ENCODE results near the gene ADAMTS2. TPM values are rescaled to one million over a fixed set of nuclear protein-coding genes. Genes with fewer than 3 reads are reported as not detected.
A peak's percentile ranks its signal among the peaks of the same experiment; 100 is the strongest.

Gene ADAMTS2
- total and polyA plus RNA-seq, 2 experiments from 2014 or later = 62.0 to 132 TPM

- H3K36me3 ChIP-seq (ENCODE audit: low read depth) = no peaks in the 10 kb centered on the region
- 51 to 56% methylated on average over 12 of the region's 12 CpGs for WGBS, 2 experiments (ENCODE audit: low coverage in 1 of 2, low lambda C conversion rate in 2 of 2, missing lambda C conversion rate in 2 of 2)
- H2AFZ ChIP-seq = no peak overlapping the region; the same call in 1 of the 2 replicates
- in situ Hi-C loops (cut with MboI) = no loop called here
- H3K4me1 ChIP-seq (ENCODE audit: insufficient read depth) = peaks cover 75% of the 10 kb centered on the region
- peak overlapping the region; percentile 95 for H3K9ac ChIP-seq
- 0 out of 2 replicates have a peak overlapping the region, but pooled peaks have one; percentile 7 for H3K4me3 ChIP-seq
- H3K9me2 ChIP-seq (ENCODE audit: insufficient read depth) = no peaks in the 10 kb centered on the region
- TF ChIP-seq EZH2phosphoT487 (IDR thresholded peaks at IDR 0.05; ENCODE audit: insufficient read depth, low read depth) (no peak), EZH2 (IDR thresholded peaks at IDR 0.05; ENCODE audit: insufficient read depth, poor library complexity, severe bottlenecking) (no peak)
- no peaks in the 10 kb centered on the region for H3K9me3 ChIP-seq (ENCODE audit: low read depth)
- H3F3A ChIP-seq (ENCODE audit: insufficient read depth) = peaks cover 39% of the 10 kb centered on the region
- H3K27me3 ChIP-seq (replicated peaks; ENCODE audit: insufficient read depth) = no peaks in the 10 kb centered on the region
- DNase-seq = peak; percentile 68
- H3K4me2 ChIP-seq (ENCODE audit: unreplicated experiment) = peak overlapping the region; percentile 63
- peaks cover 72% of the 10 kb centered on the region for H3K79me2 ChIP-seq (ENCODE audit: insufficient read depth)
- H3K27ac ChIP-seq = peak overlapping the region; percentile 100
- H4K20me1 ChIP-seq (ENCODE audit: insufficient read depth) = no peaks in the 10 kb centered on the region
Observed at GRCh38 chr5:179268966-179269693, 76.1 kb downstream of the ADAMTS2 start.

GRCh38 chr5:179268399-179268952, 76.8 kb downstream of the ADAMTS2 start:
- Histone ChIP-seq H3K4me3 (peak overlapping the region; percentile 25; the same call in 1 of the 2 replicates), H3K4me1 (ENCODE audit: insufficient read depth) (peaks cover 73% of the 10 kb centered on the region), H3K36me3 (ENCODE audit: low read depth) (no peaks in the 10 kb centered on the region), H3K9me2 (ENCODE audit: insufficient read depth) (no peaks in the 10 kb centered on the region), H3F3A (ENCODE audit: insufficient read depth) (peaks cover 39% of the 10 kb centered on the region), H2AFZ (no peak overlapping the region), H3K27ac (peak overlapping the region; percentile 100), H4K20me1 (ENCODE audit: insufficient read depth) (no peaks in the 10 kb centered on the region), H3K9me3 (ENCODE audit: low read depth) (no peaks in the 10 kb centered on the region), H3K4me2 (ENCODE audit: unreplicated experiment) (peak overlapping the region; percentile 68), H3K27me3 (replicated peaks; ENCODE audit: insufficient read depth) (no peaks in the 10 kb centered on the region), H3K79me2 (ENCODE audit: insufficient read depth) (peaks cover 72% of the 10 kb centered on the region), H3K9ac (peak overlapping the region; percentile 95)
- in situ Hi-C loops (cut with MboI) = no loop called here
- 48 to 50% methylated on average over 16 of the region's 16 CpGs for WGBS, 2 experiments (ENCODE audit: low coverage in 1 of 2, low lambda C conversion rate in 2 of 2, missing lambda C conversion rate in 2 of 2)
- DNase-seq = no peak
- TF ChIP-seq EZH2phosphoT487 (IDR thresholded peaks at IDR 0.05; ENCODE audit: insufficient read depth, low read depth) (no peak), EZH2 (IDR thresholded peaks at IDR 0.05; ENCODE audit: insufficient read depth, poor library complexity, severe bottlenecking) (no peak)

- peak overlapping the region; percentile 25 for H3K4me3 ChIP-seq
- in situ Hi-C loops (cut with MboI) = no loop called here
- peak; percentile 71 for DNase-seq
- H3K79me2 ChIP-seq (ENCODE audit: insufficient read depth) = peaks cover 68% of the 10 kb centered on the region
- peak overlapping the region; percentile 100 for H3K27ac ChIP-seq
- no peaks in the 10 kb centered on the region for H3K9me2 ChIP-seq (ENCODE audit: insufficient read depth)
- H3F3A ChIP-seq (ENCODE audit: insufficient read depth) = peaks cover 39% of the 10 kb centered on the region
- no peaks in the 10 kb centered on the region for H4K20me1 ChIP-seq (ENCODE audit: insufficient read depth)
- H2AFZ ChIP-seq = no peak overlapping the region
- H3K9me3 ChIP-seq (ENCODE audit: low read depth) = no peaks in the 10 kb centered on the region
- H3K27me3 ChIP-seq (replicated peaks; ENCODE audit: insufficient read depth) = no peaks in the 10 kb centered on the region
- WGBS, 2 experiments (ENCODE audit: low coverage in 1 of 2, low lambda C conversion rate in 2 of 2, missing lambda C conversion rate in 2 of 2) = 19 to 23% methylated on average over 10 of the region's 10 CpGs
- H3K36me3 ChIP-seq (ENCODE audit: low read depth) = no peaks in the 10 kb centered on the region
- peak overlapping the region; percentile 95 for H3K9ac ChIP-seq
- TF ChIP-seq EZH2phosphoT487 (IDR thresholded peaks at IDR 0.05; ENCODE audit: insufficient read depth, low read depth) (no peak), EZH2 (IDR thresholded peaks at IDR 0.05; ENCODE audit: insufficient read depth, poor library complexity, severe bottlenecking) (no peak)
- peaks cover 72% of the 10 kb centered on the region for H3K4me1 ChIP-seq (ENCODE audit: insufficient read depth)
- peak overlapping the region; percentile 68 for H3K4me2 ChIP-seq (ENCODE audit: unreplicated experiment)
Observed at GRCh38 chr5:179267671-179268083, 77.6 kb downstream of the ADAMTS2 start.

- Histone ChIP-seq H3K27ac (peak overlapping the region; percentile 100), H4K20me1 (ENCODE audit: insufficient read depth) (no peaks in the 10 kb centered on the region), H3F3A (ENCODE audit: insufficient read depth) (peaks cover 39% of the 10 kb centered on the region), H2AFZ (no peak overlapping the region), H3K9me3 (ENCODE audit: low read depth) (no peaks in the 10 kb centered on the region), H3K9ac (peak overlapping the region; percentile 95), H3K4me1 (ENCODE audit: insufficient read depth) (peaks cover 72% of the 10 kb centered on the region), H3K27me3 (replicated peaks; ENCODE audit: insufficient read depth) (no peaks in the 10 kb centered on the region), H3K79me2 (ENCODE audit: insufficient read depth) (peaks cover 69% of the 10 kb centered on the region), H3K4me3 (peak overlapping the region; percentile 25), H3K9me2 (ENCODE audit: insufficient read depth) (no peaks in the 10 kb centered on the region), H3K4me2 (ENCODE audit: unreplicated experiment) (peak overlapping the region; percentile 68), H3K36me3 (ENCODE audit: low read depth) (no peaks in the 10 kb centered on the region)
- in situ Hi-C loops (cut with MboI) = no loop called here
- WGBS, 2 experiments (ENCODE audit: low coverage in 1 of 2, low lambda C conversion rate in 2 of 2, missing lambda C conversion rate in 2 of 2) = 9 to 20% methylated on average over 14 to 15 of the region's 17 CpGs
- TF ChIP-seq EZH2phosphoT487 (IDR thresholded peaks at IDR 0.05; ENCODE audit: insufficient read depth, low read depth) = no peak
- TF ChIP-seq EZH2 (IDR thresholded peaks at IDR 0.05; ENCODE audit: insufficient read depth, poor library complexity, severe bottlenecking) = no peak
- peak; percentile 72 for DNase-seq
Observed at GRCh38 chr5:179267071-179267670, 78.1 kb downstream of the ADAMTS2 start.
